ENCODE data around the gene BACH2. TPM values are rescaled to one million over a fixed set of nuclear protein-coding genes. Genes with fewer than 3 reads are reported as not detected.

The BACH2 gene
- total and polyA plus RNA-seq, 2 experiments from 2014 or later: 1.6 to 5.7 TPM

DNA sequence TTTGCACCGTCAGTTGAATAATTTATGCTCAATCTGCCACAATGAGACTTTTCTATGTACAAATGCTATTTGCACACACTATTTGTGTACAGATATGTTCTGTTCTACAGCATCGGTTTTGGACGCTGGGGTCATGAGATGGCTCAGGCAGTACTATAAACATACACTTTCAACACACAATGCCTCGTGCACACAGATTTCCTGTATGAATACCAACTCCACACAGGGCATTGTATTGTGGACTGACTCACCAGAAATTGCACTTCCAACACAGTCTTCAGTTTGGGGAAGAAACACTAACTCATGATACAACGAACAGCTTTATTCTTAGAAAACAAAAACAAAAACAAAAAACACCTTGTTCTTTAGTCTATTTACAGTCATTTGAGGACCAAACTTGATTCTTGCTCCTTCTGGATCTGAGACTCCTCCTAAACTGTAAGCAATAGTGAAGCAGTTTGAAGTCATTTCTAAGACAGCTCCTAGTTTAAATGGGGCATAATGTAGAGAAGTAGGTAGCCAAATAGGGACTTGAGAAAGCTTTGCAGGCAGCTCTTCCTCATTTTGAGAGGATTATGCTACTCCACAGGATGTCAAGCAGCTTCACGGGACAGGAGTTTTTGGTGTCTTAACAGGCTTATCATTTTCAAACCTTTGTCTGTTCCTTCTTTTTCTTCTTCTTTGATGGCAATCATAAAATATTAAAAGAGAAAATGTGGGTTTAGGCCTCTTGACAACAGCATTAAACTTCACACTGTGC, 368.7 kb downstream of the BACH2 start:
- no peaks in the 10 kb centered on the region for H3K36me3 Mint-ChIP-seq (ENCODE audit: low read depth)
- 0 out of 2 replicates have a peak, but pooled peaks cover 5% of the 10 kb centered on the region for H3K4me1 ChIP-seq (ENCODE audit: insufficient read depth)
- H3K4me1 Mint-ChIP-seq: peaks cover 8% of the 10 kb centered on the region
- no peak overlapping the region for H3K27ac ChIP-seq (ENCODE audit: low read depth)
- no peak for TF ChIP-seq ZNF114 (CRISPR knock-in tag; IDR thresholded peaks at IDR 0.05)
- no peak for TF ChIP-seq CREB1 (CRISPR knock-in tag; IDR thresholded peaks at IDR 0.05; ENCODE audit: low read depth)
- TF ChIP-seq, protein P1, sequence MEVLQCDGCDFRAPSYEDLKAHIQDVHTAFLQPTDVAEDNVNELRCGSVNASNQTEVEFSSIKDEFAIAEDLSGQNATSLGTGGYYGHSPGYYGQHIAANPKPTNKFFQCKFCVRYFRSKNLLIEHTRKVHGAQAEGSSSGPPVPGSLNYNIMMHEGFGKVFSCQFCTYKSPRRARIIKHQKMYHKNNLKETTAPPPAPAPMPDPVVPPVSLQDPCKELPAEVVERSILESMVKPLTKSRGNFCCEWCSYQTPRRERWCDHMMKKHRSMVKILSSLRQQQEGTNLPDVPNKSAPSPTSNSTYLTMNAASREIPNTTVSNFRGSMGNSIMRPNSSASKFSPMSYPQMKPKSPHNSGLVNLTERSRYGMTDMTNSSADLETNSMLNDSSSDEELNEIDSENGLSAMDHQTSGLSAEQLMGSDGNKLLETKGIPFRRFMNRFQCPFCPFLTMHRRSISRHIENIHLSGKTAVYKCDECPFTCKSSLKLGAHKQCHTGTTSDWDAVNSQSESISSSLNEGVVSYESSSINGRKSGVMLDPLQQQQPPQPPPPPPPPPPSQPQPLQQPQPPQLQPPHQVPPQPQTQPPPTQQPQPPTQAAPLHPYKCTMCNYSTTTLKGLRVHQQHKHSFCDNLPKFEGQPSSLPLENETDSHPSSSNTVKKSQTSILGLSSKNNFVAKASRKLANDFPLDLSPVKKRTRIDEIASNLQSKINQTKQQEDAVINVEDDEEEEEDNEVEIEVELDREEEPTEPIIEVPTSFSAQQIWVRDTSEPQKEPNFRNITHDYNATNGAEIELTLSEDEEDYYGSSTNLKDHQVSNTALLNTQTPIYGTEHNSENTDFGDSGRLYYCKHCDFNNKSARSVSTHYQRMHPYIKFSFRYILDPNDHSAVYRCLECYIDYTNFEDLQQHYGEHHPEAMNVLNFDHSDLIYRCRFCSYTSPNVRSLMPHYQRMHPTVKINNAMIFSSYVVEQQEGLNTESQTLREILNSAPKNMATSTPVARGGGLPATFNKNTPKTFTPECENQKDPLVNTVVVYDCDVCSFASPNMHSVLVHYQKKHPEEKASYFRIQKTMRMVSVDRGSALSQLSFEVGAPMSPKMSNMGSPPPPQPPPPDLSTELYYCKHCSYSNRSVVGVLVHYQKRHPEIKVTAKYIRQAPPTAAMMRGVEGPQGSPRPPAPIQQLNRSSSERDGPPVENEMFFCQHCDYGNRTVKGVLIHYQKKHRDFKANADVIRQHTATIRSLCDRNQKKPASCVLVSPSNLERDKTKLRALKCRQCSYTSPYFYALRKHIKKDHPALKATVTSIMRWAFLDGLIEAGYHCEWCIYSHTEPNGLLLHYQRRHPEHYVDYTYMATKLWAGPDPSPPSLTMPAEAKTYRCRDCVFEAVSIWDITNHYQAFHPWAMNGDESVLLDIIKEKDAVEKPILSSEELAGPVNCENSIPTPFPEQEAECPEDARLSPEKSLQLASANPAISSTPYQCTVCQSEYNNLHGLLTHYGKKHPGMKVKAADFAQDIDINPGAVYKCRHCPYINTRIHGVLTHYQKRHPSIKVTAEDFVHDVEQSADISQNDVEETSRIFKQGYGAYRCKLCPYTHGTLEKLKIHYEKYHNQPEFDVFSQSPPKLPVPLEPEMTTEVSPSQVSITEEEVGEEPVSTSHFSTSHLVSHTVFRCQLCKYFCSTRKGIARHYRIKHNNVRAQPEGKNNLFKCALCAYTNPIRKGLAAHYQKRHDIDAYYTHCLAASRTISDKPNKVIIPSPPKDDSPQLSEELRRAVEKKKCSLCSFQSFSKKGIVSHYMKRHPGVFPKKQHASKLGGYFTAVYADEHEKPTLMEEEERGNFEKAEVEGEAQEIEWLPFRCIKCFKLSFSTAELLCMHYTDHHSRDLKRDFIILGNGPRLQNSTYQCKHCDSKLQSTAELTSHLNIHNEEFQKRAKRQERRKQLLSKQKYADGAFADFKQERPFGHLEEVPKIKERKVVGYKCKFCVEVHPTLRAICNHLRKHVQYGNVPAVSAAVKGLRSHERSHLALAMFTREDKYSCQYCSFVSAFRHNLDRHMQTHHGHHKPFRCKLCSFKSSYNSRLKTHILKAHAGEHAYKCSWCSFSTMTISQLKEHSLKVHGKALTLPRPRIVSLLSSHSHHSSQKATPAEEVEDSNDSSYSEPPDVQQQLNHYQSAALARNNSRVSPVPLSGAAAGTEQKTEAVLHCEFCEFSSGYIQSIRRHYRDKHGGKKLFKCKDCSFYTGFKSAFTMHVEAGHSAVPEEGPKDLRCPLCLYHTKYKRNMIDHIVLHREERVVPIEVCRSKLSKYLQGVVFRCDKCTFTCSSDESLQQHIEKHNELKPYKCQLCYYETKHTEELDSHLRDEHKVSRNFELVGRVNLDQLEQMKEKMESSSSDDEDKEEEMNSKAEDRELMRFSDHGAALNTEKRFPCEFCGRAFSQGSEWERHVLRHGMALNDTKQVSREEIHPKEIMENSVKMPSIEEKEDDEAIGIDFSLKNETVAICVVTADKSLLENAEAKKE (CRISPR knock-in tag; IDR thresholded peaks at IDR 0.05): no peak
- TF ChIP-seq NANOG (IDR thresholded peaks at IDR 0.05; ENCODE audit: borderline replicate concordance): no peak
- TF ChIP-seq, protein P2, sequence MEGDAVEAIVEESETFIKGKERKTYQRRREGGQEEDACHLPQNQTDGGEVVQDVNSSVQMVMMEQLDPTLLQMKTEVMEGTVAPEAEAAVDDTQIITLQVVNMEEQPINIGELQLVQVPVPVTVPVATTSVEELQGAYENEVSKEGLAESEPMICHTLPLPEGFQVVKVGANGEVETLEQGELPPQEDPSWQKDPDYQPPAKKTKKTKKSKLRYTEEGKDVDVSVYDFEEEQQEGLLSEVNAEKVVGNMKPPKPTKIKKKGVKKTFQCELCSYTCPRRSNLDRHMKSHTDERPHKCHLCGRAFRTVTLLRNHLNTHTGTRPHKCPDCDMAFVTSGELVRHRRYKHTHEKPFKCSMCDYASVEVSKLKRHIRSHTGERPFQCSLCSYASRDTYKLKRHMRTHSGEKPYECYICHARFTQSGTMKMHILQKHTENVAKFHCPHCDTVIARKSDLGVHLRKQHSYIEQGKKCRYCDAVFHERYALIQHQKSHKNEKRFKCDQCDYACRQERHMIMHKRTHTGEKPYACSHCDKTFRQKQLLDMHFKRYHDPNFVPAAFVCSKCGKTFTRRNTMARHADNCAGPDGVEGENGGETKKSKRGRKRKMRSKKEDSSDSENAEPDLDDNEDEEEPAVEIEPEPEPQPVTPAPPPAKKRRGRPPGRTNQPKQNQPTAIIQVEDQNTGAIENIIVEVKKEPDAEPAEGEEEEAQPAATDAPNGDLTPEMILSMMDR (conservative IDR thresholded peaks at IDR 0.05; ENCODE audit: low read depth in 2 of 2): no peak
- TF ChIP-seq STAT1 (IDR thresholded peaks at IDR 0.05; ENCODE audit: unreplicated experiment): no peak
- TF ChIP-seq EZH2phosphoT487 (IDR thresholded peaks at IDR 0.05; ENCODE audit: unreplicated experiment): no peak
- TF ChIP-seq, protein P3, sequence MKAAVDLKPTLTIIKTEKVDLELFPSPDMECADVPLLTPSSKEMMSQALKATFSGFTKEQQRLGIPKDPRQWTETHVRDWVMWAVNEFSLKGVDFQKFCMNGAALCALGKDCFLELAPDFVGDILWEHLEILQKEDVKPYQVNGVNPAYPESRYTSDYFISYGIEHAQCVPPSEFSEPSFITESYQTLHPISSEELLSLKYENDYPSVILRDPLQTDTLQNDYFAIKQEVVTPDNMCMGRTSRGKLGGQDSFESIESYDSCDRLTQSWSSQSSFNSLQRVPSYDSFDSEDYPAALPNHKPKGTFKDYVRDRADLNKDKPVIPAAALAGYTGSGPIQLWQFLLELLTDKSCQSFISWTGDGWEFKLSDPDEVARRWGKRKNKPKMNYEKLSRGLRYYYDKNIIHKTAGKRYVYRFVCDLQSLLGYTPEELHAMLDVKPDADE (IDR thresholded peaks at IDR 0.05): no peak
- no peak for TF ChIP-seq ZNF331 (CRISPR knock-in tag; IDR thresholded peaks at IDR 0.05; ENCODE audit: low read depth)
- TF ChIP-seq, protein P4, sequence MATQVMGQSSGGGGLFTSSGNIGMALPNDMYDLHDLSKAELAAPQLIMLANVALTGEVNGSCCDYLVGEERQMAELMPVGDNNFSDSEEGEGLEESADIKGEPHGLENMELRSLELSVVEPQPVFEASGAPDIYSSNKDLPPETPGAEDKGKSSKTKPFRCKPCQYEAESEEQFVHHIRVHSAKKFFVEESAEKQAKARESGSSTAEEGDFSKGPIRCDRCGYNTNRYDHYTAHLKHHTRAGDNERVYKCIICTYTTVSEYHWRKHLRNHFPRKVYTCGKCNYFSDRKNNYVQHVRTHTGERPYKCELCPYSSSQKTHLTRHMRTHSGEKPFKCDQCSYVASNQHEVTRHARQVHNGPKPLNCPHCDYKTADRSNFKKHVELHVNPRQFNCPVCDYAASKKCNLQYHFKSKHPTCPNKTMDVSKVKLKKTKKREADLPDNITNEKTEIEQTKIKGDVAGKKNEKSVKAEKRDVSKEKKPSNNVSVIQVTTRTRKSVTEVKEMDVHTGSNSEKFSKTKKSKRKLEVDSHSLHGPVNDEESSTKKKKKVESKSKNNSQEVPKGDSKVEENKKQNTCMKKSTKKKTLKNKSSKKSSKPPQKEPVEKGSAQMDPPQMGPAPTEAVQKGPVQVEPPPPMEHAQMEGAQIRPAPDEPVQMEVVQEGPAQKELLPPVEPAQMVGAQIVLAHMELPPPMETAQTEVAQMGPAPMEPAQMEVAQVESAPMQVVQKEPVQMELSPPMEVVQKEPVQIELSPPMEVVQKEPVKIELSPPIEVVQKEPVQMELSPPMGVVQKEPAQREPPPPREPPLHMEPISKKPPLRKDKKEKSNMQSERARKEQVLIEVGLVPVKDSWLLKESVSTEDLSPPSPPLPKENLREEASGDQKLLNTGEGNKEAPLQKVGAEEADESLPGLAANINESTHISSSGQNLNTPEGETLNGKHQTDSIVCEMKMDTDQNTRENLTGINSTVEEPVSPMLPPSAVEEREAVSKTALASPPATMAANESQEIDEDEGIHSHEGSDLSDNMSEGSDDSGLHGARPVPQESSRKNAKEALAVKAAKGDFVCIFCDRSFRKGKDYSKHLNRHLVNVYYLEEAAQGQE (IDR thresholded peaks at IDR 0.05; ENCODE audit: unreplicated experiment): no peak
- no peak for TF ChIP-seq EZH2 (IDR thresholded peaks at IDR 0.05; ENCODE audit: low read depth, unreplicated experiment)
- no peak for TF ChIP-seq JUNB (IDR thresholded peaks at IDR 0.05; ENCODE audit: unreplicated experiment)
- TF ChIP-seq POLR2AphosphoS5 (IDR thresholded peaks at IDR 0.05; ENCODE audit: low read depth): no peak
- no peak overlapping the region for H3K4me2 ChIP-seq
- ATAC-seq (no peak), DNase-seq (ENCODE audit: low spot score) (no peak)
- no peaks in the 10 kb centered on the region for H3K27me3 ChIP-seq (ENCODE audit: insufficient read depth)
- peaks cover 2% of the 10 kb centered on the region for H3K27me3 Mint-ChIP-seq (ENCODE audit: insufficient read depth, low read depth, poor library complexity)
- H2AFZ ChIP-seq: no peak overlapping the region
- no peak overlapping the region for H3K27ac Mint-ChIP-seq
- no peaks in the 10 kb centered on the region for H3F3A ChIP-seq (replicated peaks; ENCODE audit: low read depth)
- no peaks in the 10 kb centered on the region for H3K9me3 Mint-ChIP-seq
- no peak overlapping the region for H3K4me3 ChIP-seq
- H3K79me2 ChIP-seq (replicated peaks; ENCODE audit: insufficient read depth): no peaks in the 10 kb centered on the region
- no peak overlapping the region for H3K4me3 Mint-ChIP-seq
- H4K20me1 ChIP-seq (replicated peaks; ENCODE audit: insufficient read depth): no peaks in the 10 kb centered on the region
- no peaks in the 10 kb centered on the region for H3K36me3 ChIP-seq (ENCODE audit: insufficient read depth)
- H3K9me2 ChIP-seq (ENCODE audit: insufficient read depth): no peaks in the 10 kb centered on the region; the same call in 1 of the 2 replicates

Measured in GM23338 (cell line).